ENCODE results near the gene ZIC2. TPM values are rescaled to one million over a fixed set of nuclear protein-coding genes. Genes with fewer than 3 reads are reported as not detected.

Gene ZIC2
- total RNA-seq, 4 donors from 2014 or later: not detected

DNA sequence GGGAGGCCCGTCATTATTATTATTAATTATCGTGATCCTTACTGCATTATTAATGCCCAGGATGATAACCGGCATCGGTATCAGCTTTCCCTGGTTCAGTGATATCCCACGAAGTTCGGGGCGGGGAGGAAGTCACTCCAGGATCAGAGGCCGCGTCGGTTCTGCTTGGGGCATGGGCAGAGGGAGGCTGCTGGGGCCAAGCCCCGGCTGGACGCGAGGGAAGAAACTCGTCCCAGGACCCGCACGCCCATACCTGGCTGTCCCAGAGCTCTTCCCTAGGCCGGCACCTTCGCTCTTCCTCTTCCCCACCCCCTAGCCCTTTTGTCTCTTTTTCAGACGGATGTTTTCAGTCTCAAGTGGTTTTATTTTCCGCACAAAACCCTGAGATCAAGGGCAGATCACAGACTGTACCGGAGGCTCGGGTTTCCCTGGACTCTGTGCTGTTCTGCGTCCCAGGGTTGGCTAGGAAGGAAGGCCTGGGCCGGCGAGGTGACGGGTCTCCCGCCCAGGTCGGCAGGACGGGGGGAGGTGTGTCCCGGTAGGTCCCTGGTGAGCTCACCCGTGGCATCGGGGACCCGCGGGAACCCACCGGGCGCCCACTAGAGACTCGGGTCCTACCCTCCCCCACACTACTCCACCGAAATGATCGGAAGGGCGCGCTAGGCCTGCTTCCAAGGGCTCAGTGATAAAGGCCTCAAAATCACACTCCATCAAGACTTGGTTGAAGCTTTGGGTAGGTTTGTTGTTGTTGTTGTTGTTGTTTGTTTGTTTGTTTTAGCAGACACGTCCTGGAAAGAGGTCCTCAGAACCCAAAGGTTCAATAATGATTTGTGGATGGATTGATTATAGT, 7.9 kb downstream of the ZIC2 start:
- H3K9me3 ChIP-seq: no peaks in the 10 kb centered on the region
- H3K36me3 ChIP-seq: no peaks in the 10 kb centered on the region
- DNase-seq: no peak
- no peak overlapping the region for H3K27ac ChIP-seq
- no peak for TF ChIP-seq POLR2A (IDR thresholded peaks at IDR 0.05)
- TF ChIP-seq, protein P1, sequence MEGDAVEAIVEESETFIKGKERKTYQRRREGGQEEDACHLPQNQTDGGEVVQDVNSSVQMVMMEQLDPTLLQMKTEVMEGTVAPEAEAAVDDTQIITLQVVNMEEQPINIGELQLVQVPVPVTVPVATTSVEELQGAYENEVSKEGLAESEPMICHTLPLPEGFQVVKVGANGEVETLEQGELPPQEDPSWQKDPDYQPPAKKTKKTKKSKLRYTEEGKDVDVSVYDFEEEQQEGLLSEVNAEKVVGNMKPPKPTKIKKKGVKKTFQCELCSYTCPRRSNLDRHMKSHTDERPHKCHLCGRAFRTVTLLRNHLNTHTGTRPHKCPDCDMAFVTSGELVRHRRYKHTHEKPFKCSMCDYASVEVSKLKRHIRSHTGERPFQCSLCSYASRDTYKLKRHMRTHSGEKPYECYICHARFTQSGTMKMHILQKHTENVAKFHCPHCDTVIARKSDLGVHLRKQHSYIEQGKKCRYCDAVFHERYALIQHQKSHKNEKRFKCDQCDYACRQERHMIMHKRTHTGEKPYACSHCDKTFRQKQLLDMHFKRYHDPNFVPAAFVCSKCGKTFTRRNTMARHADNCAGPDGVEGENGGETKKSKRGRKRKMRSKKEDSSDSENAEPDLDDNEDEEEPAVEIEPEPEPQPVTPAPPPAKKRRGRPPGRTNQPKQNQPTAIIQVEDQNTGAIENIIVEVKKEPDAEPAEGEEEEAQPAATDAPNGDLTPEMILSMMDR (IDR thresholded peaks at IDR 0.05): no peak
- H3K4me1 ChIP-seq: no peaks in the 10 kb centered on the region
- H3K27me3 ChIP-seq: peaks cover 32 to 91% of the 10 kb centered on the region in 2 donors
- H3K4me3 ChIP-seq: no peak overlapping the region
- intact Hi-C loops (cut with DNase I; ENCODE audit: low total_unique reads): no loop called here

DNA sequence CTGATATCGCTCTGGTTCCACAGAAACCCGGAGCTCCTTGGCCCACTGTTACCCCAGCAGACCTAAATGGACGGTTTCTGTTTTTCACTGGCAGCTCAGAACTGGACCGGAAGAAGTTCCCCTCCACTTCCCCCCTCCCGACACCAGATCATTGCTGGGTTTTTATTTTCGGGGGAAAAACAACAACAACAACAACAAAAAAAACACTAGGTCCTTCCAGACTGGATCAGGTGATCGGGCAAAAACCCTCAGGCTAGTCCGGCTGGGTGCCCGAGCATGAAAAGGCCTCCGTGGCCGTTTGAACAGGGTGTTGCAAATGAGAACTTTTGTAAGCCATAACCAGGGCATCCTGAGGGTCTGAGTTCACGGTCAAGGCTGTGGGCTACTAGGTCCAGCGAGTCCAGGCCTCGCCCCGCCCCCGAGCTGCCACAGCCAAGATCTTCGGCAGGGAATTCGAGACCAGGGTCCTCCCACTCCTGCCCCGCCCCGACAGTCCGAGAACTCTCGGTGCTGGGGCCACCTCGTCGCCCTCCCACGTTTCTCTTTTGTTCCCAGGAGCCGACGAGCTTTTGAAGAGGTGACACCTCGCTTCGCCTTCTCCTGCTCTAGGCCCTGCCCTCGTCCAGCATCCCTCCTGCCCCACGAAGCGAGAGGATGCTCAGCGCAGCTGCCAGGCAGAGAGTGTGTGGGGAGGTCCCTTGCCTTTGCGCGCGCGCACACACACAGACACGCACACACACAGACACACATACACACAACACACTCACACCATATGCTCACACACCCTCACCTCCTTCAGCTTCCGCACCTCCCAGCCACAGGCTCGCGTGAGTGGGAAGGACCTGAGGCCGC, 8.8 kb downstream of the ZIC2 start:
- intact Hi-C loops (cut with DNase I; ENCODE audit: low total_unique reads): no loop called here
- Histone ChIP-seq H3K4me1 (no peaks in the 10 kb centered on the region), H3K27me3 (peaks cover 34 to 94% of the 10 kb centered on the region in 2 donors), H3K36me3 (no peaks in the 10 kb centered on the region), H3K27ac (no peak overlapping the region), H3K9me3 (no peaks in the 10 kb centered on the region), H3K4me3 (no peak overlapping the region)
- no peak for DNase-seq
- TF ChIP-seq POLR2A (IDR thresholded peaks at IDR 0.05): no peak
- TF ChIP-seq, protein P1 (IDR thresholded peaks at IDR 0.05): no peak

DNA sequence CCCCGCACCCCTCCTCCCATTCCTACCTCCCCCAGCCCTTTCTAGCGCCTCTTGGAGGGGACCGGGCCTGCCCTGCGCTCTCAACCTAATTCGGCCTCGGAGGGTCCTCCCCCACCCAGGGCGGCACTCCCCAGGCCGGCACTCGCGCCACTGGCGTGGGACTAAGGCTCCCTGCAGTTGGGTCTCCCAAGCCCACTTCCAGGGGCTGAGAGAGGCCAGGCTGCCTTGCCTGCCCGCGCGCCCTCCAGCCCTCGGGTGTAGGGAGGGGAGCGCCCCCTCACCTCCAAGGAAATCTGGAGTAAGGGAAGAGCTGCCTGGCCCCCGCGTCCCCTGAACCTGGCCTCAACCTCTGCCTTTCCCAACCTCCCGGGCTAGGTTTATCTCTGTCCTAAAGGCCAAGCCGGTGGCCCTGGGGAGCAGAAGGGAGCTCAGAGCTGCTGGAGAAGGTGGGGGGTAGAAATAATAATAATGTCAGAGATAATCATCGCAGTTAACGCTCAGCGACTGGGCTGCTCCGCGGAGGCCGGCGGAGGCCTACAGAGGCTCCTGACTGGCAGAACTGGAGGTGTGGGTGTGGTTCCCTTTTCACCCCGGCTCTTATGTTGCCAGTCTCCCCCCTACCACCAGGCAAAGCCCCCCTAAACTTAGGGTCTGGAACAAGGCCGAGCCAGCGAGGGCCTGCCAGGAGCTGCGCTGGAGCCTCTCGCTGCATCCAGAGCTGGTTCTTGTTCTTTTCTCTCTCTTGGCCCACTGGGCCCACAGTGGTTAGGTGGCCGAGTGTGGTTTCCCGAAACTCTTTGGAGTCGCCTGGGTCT, 9.6 kb downstream of the ZIC2 start:
- intact Hi-C loops (cut with DNase I; ENCODE audit: low total_unique reads): no loop called here
- no peak for DNase-seq
- no peak overlapping the region for H3K27ac ChIP-seq
- no peaks in the 10 kb centered on the region for H3K9me3 ChIP-seq
- no peak overlapping the region for H3K4me3 ChIP-seq
- H3K4me1 ChIP-seq: no peaks in the 10 kb centered on the region
- TF ChIP-seq POLR2A (IDR thresholded peaks at IDR 0.05): no peak
- TF ChIP-seq, protein P1 (IDR thresholded peaks at IDR 0.05): no peak
- H3K36me3 ChIP-seq: no peaks in the 10 kb centered on the region
- peaks cover 43 to 95% of the 10 kb centered on the region in 2 donors for H3K27me3 ChIP-seq

DNA sequence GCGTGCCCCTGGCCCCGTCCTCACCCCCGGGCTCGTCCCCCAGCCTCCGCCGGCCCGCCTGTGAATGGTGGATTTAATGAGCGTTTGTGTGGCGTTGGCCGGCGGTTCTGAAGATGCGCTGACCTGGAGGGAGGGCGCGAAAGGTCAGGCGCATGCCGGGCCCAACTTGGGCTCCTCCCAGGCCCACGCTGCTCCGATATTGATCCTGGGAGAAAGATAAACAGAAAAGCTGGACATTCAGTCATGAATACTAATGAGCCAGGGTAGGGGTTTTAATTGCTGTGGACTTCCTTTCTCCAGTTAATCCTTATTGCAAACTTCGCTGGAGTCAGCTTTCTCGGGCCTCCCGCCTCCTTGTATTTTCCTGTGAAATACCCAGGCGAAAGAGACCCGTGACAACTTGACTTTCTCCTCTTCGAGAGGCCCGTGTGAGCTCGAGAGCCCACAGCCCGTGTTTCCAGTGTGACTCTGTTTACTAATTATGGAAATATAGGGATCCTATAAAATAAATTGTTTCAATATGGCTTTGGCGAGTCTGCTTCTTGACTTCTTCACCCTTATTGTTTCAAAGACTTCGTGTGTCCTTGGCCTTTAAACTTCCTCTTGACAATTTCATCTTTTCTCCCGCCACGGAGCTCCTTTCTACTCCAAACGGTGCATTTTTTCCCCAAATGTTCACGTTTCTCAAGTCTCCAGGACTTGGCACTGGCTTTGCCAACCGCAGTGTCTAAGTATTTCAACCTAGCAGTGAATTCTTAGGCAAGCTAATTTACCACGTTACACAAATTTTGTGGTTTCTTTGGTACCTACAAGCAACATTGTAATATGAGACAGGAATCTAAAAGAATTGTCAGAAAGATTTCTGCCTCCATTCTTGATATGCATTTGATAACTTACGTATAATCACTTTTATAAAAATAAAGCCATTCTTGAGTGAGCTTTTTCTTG, 10.5 kb downstream of the ZIC2 start:
- DNase-seq: no peak
- TF ChIP-seq, protein P1 (IDR thresholded peaks at IDR 0.05): no peak
- TF ChIP-seq POLR2A (IDR thresholded peaks at IDR 0.05): no peak
- Histone ChIP-seq H3K4me3 (no peak overlapping the region), H3K9me3 (no peaks in the 10 kb centered on the region), H3K36me3 (no peaks in the 10 kb centered on the region), H3K27me3 (peaks cover 44 to 95% of the 10 kb centered on the region in 2 donors), H3K4me1 (no peaks in the 10 kb centered on the region), H3K27ac (no peak overlapping the region)
- intact Hi-C loops (cut with DNase I; ENCODE audit: low total_unique reads): no loop called here
